ENCODE measurements around the gene ZNF850. TPM values are rescaled to one million over a fixed set of nuclear protein-coding genes. Genes with fewer than 3 reads are reported as not detected.

Gene ZNF850
- total and polyA plus RNA-seq, 2 donors from 2014 or later: 0.09 to 4.2 TPM

Other genes with a start within 250 kb of the ZNF850 start
- gene ZNF260, start 244.5 kb downstream of the ZNF850 start, total RNA-seq: 12.8 TPM
- gene ZNF260, start 244.5 kb downstream of the ZNF850 start, polyA plus RNA-seq (ENCODE audit: insufficient read depth, low read depth, low replicate concordance): 5.4 TPM
- 17.0 TPM for gene ZNF529, start 199.5 kb downstream of the ZNF850 start, total RNA-seq
- 4.1 TPM for gene ZNF529, start 199.5 kb downstream of the ZNF850 start, polyA plus RNA-seq (ENCODE audit: insufficient read depth, low read depth, low replicate concordance)
- gene ZNF382, start 167.5 kb downstream of the ZNF850 start, total RNA-seq: 11.0 TPM
- gene ZNF382, start 167.5 kb downstream of the ZNF850 start, polyA plus RNA-seq (ENCODE audit: insufficient read depth, low read depth, low replicate concordance): 1.8 TPM
- 11.8 TPM for gene ZNF461, start 106.0 kb downstream of the ZNF850 start, total RNA-seq
- 3.2 TPM for gene ZNF461, start 106.0 kb downstream of the ZNF850 start, polyA plus RNA-seq (ENCODE audit: insufficient read depth, low read depth, low replicate concordance)
- 9.8 TPM for gene ZNF567, start 85.2 kb downstream of the ZNF850 start, total RNA-seq
- 4.0 TPM for gene ZNF567, start 85.2 kb downstream of the ZNF850 start, polyA plus RNA-seq (ENCODE audit: insufficient read depth, low read depth, low replicate concordance)
- gene ZNF790, start 65.6 kb upstream of the ZNF850 start, total RNA-seq: 9.5 TPM
- 4.6 TPM for gene ZNF790, start 65.6 kb upstream of the ZNF850 start, polyA plus RNA-seq (ENCODE audit: insufficient read depth, low read depth, low replicate concordance)
- 8.5 TPM for gene ZNF345, start 78.1 kb upstream of the ZNF850 start, total RNA-seq
- 2.0 TPM for gene ZNF345, start 78.1 kb upstream of the ZNF850 start, polyA plus RNA-seq (ENCODE audit: insufficient read depth, low read depth, low replicate concordance)
- 4.4 TPM for gene ZNF829, start 143.5 kb upstream of the ZNF850 start, total RNA-seq
- 1.2 TPM for gene ZNF829, start 143.5 kb upstream of the ZNF850 start, polyA plus RNA-seq (ENCODE audit: insufficient read depth, low read depth, low replicate concordance)
- gene ZNF568, start 143.5 kb upstream of the ZNF850 start, total RNA-seq: 13.1 TPM
- gene ZNF568, start 143.5 kb upstream of the ZNF850 start, polyA plus RNA-seq (ENCODE audit: insufficient read depth, low read depth, low replicate concordance): 6.5 TPM